Stimulated activated CD8-positive, alpha-beta memory T cell treated with anti-CD3 and anti-CD28 coated beads, Interleukin-4, amount 100 ng/mL, for 4 hours (primary cell): Measurements from ENCODE around the gene SHD.
A peak's percentile ranks its signal among the peaks of the same experiment; 100 is the strongest.
"Not testable (repeated sequence)": the region's sequence is repeated elsewhere in the genome, so short reads cannot be mapped to it uniquely, and the experiment has no call there.

Experiments used
- DNase-seq, 2 donors: peaks; one replicate each; pipeline ENCODE4 v3.0.0-alpha.2; 2020; ENCODE audit warnings: low read depth in 2 of 2, low spot score in 1 of 2

SHD gene

GRCh38 chr19:4266253-4267000 lies 12.6 kb upstream of the SHD start:
- DNase-seq = no peak

GRCh38 chr19:4267101-4267900 lies 11.8 kb upstream of the SHD start:
- DNase-seq = peak; percentile 32 to 43

- no peak for DNase-seq
Observed at GRCh38 chr19:4267901-4268815, 10.9 kb upstream of the SHD start.

- DNase-seq = no peak
Observed at GRCh38 chr19:4268816-4269430, 10.1 kb upstream of the SHD start.

DNA sequence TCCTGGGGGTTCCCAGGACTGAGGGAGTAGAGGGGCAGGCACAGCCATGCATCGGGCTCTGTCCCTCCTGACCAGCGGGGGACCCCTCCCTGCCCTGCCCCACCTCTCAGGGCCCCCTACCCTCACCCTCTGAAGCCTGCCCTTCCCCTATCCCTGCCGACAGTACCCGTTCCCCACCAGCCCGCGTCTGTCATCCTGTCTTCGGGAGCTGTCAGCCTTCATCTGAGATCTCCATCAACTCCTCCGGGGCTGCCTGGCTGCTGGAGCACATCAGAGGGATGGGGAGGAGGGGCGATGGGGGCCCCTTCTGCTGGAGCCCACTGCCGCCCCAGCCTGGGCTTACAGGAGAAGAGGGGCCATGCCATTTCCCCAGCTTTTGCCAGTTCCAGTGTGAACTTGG lies 6.2 kb upstream of the SHD start:
- no peak for DNase-seq

DNA sequence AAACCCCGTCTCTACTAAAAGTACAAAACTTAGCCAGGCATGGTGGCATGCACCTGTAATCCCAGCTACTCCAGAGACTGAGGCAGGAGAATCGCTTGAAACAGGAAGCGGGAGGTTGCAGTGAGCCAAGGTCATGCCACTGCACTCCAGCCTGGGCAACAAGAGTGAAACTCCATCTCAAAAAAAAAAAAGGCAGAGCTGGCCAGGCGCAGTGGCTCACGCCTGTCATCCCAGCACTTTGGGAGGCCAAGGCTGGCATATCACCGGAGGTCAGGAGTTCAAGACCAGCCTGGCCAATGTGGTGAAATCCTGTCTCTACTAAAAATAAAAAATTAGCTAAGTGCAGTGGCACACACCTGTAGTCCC lies 4.8 kb upstream of the SHD start:
- not testable (repeated sequence) for DNase-seq

GRCh38 chr19:4277191-4277696 lies 1.8 kb upstream of the SHD start:
- DNase-seq = no peak

DNA sequence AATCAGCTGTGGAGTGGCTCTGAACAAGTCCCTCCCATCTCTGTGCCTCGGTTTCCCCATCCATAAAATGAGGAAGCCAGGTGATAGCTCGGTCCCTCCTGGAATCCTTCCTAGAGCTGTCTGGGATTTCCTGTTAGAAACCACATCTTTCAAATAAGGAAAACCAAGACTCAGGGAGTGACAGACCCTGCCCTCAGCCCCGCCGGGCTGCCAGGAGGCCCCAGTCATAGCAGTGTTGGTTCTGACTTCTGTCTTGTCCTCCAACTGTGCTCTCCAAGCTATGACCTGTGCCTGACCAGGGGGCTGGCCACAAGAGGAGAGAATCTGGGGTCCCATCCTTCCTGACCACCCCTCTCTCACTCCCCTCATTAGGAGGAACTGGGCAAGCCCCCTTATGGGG lies 1.1 kb upstream of the SHD start:
- DNase-seq = no peak

DNA sequence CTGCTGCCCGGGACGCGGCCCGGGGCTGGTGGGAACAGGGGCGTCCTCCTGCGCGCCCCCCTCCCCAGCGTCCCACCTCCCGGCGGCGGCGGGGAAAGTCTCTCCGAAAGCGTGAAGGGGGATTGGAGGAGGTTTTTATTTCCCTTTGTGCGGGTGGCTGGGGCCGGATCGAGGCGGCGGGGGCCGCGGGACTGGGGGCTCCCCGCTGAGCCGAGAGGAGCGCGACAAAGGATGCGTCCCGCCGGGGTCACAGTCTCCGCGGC lies 132 bp downstream of the SHD start:
- DNase-seq = no peak

GRCh38 chr19:4279530-4280422 lies 710 bp downstream of the SHD start:
- no peak for DNase-seq

DNA sequence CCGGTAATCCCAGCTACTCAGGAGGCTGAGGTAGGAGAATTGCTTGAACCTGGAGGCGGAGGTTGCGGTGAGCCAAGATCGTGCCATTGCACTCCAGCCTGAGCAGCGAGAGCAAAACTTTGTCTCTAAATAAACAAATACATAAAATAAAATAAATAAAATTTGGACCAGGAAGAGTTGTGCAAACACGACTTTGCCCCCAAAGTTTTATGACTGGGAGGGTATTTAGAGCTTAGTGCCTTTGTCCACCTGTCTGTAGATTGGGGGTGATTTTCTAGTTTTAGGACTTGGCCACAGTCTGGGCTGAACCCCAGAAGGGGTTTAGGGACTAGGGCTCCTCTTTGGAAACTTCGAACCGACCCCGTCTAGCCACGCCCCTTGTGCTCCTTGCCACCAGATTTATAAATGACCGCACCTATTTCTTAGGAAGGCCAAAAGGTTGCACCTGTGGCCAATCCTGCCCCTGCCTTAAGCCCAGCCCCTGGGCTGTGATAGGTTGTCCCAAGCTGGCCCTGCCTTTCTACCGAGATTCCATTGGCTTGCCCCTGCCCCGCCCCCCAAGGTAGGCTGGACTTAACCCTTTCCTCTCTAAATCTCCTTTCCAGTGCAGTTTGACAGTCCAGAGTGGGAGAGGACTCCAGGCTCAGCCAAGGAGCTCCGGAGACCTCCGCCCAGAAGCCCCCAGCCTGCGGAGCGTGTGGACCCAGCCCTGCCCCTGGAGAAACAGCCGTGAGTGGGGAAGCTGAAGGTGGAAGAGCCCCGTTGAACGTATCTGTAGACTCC lies 5.3 kb downstream of the SHD start:
- no peak for DNase-seq

DNA sequence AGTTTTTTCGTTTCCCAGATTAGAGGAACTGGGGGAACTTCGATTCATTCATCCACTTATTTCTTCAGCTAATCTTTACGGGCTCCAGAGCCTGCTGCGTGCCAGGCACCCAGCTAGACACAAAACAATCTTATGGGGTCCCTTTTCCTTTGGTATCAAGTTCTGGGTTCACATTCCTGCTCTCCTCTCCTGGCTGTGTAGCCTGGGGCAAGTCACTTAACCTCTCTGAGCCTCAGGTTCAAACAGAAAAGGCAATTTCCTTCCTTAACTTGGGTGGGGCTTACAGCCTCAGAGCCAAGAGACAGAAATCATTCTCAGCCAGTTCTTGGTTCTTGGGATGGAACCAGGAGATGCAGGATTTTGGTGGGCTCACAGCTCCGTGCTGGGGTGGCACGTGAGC lies 5.9 kb downstream of the SHD start:
- no peak for DNase-seq

DNA sequence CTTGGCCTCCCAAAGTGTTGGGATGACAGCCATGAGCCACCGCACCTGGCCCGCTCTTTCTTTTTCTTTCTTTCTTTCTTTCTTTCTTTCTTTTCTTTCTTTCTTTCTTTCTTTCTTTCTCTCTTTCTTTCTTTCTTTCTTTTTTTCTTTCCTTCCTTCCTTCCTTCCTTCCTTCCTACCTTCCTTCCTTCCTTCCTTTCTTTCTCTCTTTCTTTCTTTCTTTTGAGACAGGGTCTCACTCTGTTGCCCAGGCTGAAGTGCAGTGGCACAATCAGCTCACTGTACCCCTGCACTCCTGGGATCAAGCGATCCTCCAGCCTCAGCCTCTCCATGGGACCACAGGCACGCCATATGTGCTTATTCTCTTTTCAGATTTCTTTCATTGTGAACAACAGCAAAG lies 7.1 kb downstream of the SHD start:
- not testable (repeated sequence) for DNase-seq

- no peak for DNase-seq
Observed at GRCh38 chr19:4288091-4288777, 9.2 kb downstream of the SHD start.

DNA sequence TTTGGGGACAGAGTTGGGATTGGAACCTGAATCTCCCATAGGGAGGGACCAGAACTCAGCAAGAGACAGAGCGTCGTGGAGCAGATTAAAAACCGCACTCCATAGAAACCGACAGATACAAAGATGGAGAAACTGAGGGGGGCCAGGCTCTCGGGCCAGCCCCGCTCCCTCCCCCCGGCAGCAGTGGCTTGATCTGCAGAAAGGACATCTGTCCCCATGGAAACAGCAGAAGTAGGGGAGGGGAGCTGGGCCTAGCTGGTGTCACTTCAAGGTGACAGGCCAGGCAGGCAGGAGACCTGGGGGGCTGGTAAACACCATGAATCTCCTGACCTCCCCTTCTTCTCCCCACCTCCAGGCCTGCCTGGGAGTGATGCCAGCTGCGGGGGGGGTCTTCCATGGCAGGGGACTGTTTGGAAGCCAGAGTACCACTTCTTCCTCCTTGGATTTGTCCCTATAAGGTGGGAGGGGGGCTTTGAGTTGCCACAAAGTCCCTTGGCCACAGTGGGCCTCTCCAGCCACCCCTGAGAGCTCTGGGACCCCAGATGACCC lies 12.2 kb downstream of the SHD start:
- no peak for DNase-seq

DNA sequence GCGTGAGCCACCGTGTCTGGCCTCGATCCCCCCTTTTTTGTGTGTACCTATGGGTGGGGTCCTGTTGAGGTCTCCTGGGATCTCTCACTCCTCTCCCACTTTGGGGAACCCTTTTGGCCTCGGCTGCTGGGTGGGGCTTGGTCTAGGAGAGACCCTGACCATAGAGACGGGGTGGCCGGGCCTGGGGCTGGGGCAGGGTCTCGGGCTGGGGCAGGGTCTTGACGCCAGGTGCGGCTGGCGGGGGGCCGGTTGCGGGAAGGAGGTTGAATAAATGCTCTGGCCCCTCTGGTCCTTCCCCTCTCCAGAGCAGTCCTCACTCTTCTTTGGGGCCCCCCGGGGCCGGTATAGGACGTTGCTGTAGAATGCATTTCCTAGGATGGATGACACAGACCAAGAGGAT lies 13.4 kb downstream of the SHD start:
- DNase-seq = no peak

- DNase-seq = no peak
Observed at GRCh38 chr19:4294389-4294788, 15.3 kb downstream of the SHD start.

DNA sequence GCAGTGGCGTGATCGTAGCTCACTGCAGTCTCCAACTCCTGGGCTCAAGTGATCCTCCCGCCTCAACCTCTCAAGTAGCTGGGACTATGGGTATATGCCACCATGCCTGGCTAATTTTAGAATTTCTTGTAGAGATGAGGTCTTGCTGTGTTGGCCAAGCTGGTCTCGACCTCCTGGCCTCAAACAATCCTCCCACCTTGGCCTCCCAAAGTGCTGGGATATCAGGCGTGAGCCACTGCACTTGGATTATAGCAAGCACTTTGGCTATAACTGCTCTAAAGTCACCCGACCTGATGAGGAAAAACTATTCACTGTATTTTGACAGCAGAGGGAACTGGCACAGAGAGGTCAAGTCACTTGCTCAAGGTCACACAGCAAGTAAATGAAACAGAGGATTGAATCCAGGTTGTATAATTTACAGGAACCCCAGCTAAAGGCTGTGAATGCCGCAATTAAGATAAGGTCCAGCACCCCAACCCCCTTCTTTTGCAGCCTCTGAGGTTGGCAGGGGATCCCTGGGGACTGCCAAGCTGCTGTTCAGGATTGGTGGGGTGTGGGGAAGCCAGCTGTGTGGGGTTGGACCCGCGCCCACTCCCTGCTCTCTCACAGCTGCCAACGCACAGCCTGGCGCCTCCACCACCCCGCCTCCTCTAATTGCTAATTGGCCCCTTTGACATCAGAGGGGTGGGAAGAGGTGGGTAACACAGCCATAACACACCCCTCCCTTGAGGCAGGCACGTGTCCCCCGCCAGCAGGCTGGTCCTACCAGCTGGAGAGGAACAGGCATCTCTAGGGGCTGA lies 17.1 kb downstream of the SHD start:
- no peak for DNase-seq
